ENCODE measurements around the gene TMEM62.
"Not testable (repeated sequence)": the region's sequence is repeated elsewhere in the genome, so short reads cannot be mapped to it uniquely, and the experiment has no call there.

TMEM62 gene

DNA sequence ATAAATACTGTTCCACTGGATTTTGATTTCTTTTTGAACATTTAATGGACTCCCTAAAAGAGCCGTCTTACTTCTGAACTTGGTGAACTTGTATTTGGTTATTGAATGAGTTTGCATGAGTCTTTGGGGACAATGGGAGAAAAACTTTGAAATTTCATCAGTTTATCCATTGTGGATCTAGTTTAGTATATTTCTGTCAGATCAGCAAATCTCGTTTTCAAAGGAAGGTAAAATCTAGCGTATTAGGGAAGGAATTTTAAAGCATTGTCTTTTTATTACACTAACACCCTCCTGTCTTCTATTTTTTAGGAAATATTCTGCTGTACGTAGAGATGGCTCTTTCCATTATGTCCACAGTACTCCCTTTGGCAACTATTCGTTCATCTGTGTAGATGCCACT lies 12.8 kb downstream of the TMEM62 start:
- TF ChIP-seq, protein P1, sequence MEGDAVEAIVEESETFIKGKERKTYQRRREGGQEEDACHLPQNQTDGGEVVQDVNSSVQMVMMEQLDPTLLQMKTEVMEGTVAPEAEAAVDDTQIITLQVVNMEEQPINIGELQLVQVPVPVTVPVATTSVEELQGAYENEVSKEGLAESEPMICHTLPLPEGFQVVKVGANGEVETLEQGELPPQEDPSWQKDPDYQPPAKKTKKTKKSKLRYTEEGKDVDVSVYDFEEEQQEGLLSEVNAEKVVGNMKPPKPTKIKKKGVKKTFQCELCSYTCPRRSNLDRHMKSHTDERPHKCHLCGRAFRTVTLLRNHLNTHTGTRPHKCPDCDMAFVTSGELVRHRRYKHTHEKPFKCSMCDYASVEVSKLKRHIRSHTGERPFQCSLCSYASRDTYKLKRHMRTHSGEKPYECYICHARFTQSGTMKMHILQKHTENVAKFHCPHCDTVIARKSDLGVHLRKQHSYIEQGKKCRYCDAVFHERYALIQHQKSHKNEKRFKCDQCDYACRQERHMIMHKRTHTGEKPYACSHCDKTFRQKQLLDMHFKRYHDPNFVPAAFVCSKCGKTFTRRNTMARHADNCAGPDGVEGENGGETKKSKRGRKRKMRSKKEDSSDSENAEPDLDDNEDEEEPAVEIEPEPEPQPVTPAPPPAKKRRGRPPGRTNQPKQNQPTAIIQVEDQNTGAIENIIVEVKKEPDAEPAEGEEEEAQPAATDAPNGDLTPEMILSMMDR (IDR thresholded peaks at IDR 0.05; ENCODE audit: insufficient read depth, low read depth, low read length, missing control alignments) = no peak
- DNase-seq (ENCODE audit: low read depth) = no peak
- no peak overlapping the region for H3K4me3 ChIP-seq (ENCODE audit: low read length)

DNA sequence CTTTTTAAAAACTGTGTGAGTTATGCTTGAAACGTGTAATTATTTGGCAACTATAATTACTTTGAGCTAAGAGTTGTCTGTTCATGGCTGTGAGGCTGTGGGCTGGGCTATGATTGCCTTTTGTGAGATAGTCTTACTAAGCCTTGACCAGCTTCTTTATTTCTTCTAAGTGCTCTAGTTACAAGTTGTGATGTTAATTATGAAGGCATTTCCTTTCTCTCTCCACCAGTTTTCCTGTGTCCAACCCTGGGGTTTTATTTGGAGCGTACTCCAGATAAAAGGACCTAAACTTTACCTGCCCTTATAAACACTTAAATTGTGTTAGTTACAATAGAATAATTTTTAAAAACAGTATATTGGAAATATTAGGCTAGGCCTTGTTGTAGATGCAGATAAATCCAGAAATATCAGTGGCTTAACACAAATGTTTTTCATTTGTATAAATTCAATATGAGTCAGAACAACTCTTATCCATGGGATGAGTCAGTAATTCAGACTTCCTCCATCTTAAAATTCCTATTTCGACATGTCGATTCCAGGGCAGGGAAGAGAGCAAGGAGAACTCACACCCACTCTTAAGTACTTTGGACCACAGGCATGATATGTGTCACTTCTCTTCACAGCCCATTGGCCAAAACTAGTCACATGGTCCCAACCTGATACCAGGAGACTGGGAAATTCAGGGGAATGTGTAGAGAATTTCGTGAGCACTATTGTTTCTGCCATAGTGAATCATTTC lies 17.0 kb downstream of the TMEM62 start:
- DNase-seq (ENCODE audit: low read depth) = peak; percentile 99
- no peak overlapping the region for H3K4me3 ChIP-seq (ENCODE audit: low read length)
- TF ChIP-seq, protein P1 (IDR thresholded peaks at IDR 0.05; ENCODE audit: insufficient read depth, low read depth, low read length, missing control alignments) = no peak

DNA sequence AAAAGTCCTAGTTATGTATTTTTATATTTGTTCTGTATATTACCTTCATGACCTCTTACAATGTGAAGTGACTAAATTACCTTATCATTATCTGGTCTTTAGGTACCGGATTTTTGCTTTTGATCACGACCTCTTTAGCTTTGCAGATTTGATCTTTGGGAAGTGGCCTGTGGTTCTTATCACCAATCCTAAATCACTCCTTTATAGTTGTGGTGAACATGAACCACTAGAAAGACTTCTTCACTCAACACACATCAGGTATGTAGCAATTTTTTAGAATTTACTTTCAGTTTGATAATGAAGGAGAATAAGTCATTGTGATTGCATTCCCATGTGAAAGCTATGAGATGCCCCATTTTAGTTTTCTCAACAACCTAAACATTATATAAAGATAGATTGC lies 18.3 kb downstream of the TMEM62 start:
- DNase-seq (ENCODE audit: low read depth) = no peak
- TF ChIP-seq, protein P1 (IDR thresholded peaks at IDR 0.05; ENCODE audit: insufficient read depth, low read depth, low read length, missing control alignments) = no peak
- no peak overlapping the region for H3K4me3 ChIP-seq (ENCODE audit: low read length)

DNA sequence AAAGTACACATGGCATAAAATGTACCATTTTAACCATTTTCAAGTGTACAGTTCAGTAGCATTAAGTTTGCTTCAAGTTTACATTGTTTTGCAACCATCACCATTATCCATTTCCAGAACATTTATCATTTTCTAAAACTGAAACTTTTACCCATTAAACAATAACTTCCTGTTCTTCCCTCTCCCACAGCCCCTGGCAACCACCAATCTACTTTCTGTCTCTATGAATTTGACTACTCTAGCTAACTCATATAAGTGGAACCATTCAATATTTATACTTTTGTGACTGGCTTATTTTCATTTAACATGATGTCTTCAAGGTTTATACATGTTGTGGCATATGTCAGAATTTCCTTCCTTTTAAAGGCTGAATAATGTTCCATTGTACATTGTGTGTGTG lies 19.9 kb downstream of the TMEM62 start:
- TF ChIP-seq, protein P1 (IDR thresholded peaks at IDR 0.05; ENCODE audit: insufficient read depth, low read depth, low read length, missing control alignments) = no peak
- H3K4me3 ChIP-seq (ENCODE audit: low read length) = no peak overlapping the region
- no peak for DNase-seq (ENCODE audit: low read depth)

DNA sequence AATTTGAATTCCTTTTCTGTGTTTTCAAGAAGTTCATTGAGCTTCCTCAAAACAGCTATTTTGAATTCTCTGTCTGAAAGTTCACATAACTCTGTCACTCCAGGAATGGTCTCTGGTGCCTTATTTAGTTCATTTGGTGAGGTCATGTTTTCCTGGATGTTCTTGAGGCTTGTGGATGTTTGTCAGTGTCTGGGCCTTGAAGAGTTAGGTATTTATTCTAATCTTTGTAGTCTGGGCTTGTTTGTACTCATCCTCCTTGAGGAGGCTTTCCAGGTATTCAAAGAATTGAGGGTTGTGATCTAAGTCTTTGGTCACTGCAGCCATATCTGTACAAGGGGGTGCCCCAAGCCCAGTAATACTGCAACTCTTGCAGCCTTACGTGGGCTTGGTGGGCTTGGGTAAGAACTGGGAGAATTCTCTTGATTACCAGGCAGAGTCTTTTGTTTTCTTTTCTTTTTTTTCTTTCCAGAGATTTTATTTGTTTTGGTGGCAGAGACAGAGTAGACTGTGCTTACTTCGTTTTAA lies 32.5 kb downstream of the TMEM62 start:
- TF ChIP-seq, protein P1 (IDR thresholded peaks at IDR 0.05; ENCODE audit: insufficient read depth, low read depth, low read length, missing control alignments) = no peak
- no peak overlapping the region for H3K4me3 ChIP-seq (ENCODE audit: low read length)
- DNase-seq (ENCODE audit: low read depth) = peak; percentile 80

DNA sequence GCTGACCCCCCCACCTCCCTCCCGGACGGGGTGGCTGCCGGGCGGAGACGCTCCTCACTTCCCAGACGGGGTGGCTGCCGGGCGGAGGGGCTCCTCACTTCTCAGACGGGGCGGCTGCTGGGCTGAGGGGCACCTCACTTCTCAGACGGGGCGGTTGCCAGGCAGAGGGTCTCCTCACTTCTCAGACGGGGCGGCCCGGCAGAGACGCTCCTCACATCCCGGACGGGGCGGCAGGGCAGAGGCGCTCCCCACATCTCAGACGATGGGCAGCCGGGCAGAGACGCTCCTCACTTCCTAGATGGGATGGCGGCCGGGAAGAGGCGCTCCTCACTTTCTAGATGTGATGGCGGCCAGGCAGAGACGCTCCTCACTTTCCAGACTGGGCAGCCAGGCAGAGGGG lies 33.9 kb downstream of the TMEM62 start:
- not testable (repeated sequence) for H3K4me3 ChIP-seq (ENCODE audit: low read length)

DNA sequence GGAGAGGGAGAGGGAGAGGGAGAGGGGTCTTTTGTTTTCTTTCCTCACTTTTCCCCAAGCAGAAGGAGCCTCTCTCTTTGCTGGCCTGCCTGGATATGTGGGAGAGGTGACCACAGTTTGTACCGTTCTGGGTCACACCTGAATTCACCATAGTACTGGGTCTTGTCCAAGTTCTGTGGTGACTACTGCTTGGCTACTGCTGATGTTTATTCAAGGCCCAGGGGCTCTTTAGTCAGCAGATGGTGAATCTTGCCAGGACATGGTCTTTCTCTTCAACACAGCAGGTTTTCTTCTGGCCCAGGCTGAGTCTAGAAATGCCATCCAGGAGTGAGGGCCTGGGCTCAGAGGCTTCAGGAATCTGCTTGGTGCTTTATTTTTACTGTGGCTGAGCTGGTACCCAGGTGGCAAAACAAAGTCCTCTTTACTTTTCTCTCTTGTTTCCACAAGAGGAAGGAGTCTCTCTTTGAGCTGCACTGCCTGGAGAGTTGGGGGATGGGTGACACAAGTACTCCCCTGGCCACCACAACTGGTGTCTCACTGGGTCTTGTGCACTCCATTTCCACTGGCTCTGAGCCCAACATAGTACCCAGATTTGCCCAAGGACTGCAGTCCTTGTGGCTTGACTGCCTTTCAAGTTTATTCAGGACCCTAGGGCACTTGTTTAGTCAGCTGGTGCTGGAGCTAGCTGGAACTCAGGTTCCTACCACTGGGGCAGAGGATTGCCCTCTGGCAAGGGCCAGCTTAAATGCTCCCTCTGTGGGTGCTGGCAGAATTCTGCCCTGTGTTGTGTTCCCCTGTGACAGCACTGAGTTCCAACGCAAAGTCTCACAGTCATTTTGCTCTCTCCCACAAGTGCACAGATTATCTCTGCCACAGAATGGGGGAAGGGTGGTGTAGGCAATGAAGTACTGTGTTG lies 35.1 kb downstream of the TMEM62 start:
- no peak overlapping the region for H3K4me3 ChIP-seq (ENCODE audit: low read length)
- TF ChIP-seq, protein P1 (IDR thresholded peaks at IDR 0.05; ENCODE audit: insufficient read depth, low read depth, low read length, missing control alignments) = no peak
- DNase-seq (ENCODE audit: low read depth) = peak; percentile 94

More for the DNA sequence above, 33.9 kb downstream of the TMEM62 start:
- not testable (repeated sequence) for DNase-seq (ENCODE audit: low read depth)

Measured in epithelial cell of esophagus (primary cell).